Activated T-cell treated with anti-CD3 and anti-CD28 coated beads, Interleukin-2, amount 50 U/mL, for 4 hours (primary cell): ENCODE results near the gene P3H2. TPM values are rescaled to one million over a fixed set of nuclear protein-coding genes. Genes with fewer than 3 reads are reported as not detected.

Experiments
- ATAC-seq, 2 donors: fragments of 200-7000 bp; cut with Tn5 transposase; one replicate each; pipeline ENCODE4 v1.10.0; 2021
- DNase-seq: peaks from one replicate; pipeline ENCODE4 v3.0.0-alpha.2; 2020
- H3K27me3 Mint-ChIP-seq: one replicate; pipeline ENCODE4 v1.8.0; 2021; ENCODE audit warnings: low read depth, mixed read lengths
- H3K36me3 Mint-ChIP-seq: one replicate; pipeline ENCODE4 v1.8.0; 2022; ENCODE audit warnings: mixed read lengths; ENCODE audit not compliant: insufficient read depth
- H3K4me1 Mint-ChIP-seq: one replicate; pipeline ENCODE4 v1.8.0; 2021; ENCODE audit warnings: low read depth, mixed read lengths
- H3K4me3 Mint-ChIP-seq: one replicate; pipeline ENCODE4 v1.8.0; 2021; ENCODE audit warnings: mild to moderate bottlenecking, moderate library complexity, mixed read lengths
- H3K9me3 Mint-ChIP-seq: one replicate; pipeline ENCODE4 v1.8.0; 2021; ENCODE audit warnings: mixed read lengths
- total RNA-seq, 3 donors: library from RNA; stranded (reverse); gene quantifications; one replicate each; pipeline ENCODE4 v1.2.1, GENCODE V29; 2021

The P3H2 gene
- total RNA-seq, 3 donors from 2014 or later: 0.13 to 0.40 (median 0.19) TPM

DNA sequence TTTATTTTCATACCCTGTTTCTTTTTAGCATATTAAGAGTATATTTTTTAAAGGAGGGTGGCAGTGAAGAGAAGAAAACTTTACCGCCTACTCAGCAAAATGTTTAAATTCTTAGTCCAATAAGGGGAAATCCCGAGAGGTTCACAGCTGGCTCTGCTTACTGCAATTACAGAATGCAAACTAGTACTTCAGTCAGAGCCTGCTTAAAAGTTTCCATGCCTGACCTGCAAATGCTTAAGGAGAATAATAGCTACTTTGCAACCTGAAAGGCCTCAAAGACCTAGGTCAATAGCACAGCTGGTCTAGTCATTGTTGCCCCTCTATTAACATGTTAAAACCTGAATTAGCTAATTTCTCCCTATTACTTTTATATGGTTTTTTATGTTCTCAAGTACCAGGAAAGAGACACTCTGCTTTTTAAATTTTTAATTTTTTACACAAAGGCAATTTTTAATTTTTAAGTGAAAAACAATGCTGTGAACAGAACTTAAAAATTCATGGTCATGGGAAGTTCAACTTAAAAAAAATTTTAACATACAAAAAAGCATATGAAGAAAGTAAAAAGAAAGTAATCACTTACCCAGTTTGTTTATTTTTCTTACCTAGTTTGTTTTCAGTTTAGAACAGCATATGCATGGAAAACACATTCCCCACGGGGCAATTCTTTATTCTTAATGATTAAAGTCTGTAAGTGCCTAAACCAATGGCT is 79.2 kb downstream of the P3H2 start:
- DNase-seq (no peak), ATAC-seq (no peak)
- Mint-ChIP-seq H3K9me3 (no peaks in the 10 kb centered on the region), H3K4me1 (no peaks in the 10 kb centered on the region), H3K27me3 (peaks cover 16% of the 10 kb centered on the region), H3K36me3 (no peaks in the 10 kb centered on the region), H3K4me3 (no peak overlapping the region)

DNA sequence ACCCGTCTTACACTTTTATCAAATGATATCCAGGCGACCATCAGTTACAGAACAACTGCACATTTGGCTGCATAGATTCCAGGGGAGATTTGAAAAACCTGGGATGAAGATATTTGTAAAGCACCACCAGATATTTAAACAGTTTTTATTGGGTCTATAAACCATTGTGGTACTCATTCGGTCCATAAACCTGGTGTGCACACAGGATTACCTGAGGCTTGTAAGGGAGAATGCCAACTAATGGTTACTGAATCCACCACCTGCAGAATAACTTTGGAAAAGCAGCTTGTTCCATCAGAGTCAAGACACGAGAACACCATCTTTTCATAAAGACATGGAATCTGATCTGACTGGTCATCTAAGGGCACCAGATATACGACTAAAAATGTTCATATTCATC is 80.6 kb downstream of the P3H2 start:
- H3K36me3 Mint-ChIP-seq: no peaks in the 10 kb centered on the region
- no peaks in the 10 kb centered on the region for H3K9me3 Mint-ChIP-seq
- H3K27me3 Mint-ChIP-seq: peaks cover 17% of the 10 kb centered on the region

DNA sequence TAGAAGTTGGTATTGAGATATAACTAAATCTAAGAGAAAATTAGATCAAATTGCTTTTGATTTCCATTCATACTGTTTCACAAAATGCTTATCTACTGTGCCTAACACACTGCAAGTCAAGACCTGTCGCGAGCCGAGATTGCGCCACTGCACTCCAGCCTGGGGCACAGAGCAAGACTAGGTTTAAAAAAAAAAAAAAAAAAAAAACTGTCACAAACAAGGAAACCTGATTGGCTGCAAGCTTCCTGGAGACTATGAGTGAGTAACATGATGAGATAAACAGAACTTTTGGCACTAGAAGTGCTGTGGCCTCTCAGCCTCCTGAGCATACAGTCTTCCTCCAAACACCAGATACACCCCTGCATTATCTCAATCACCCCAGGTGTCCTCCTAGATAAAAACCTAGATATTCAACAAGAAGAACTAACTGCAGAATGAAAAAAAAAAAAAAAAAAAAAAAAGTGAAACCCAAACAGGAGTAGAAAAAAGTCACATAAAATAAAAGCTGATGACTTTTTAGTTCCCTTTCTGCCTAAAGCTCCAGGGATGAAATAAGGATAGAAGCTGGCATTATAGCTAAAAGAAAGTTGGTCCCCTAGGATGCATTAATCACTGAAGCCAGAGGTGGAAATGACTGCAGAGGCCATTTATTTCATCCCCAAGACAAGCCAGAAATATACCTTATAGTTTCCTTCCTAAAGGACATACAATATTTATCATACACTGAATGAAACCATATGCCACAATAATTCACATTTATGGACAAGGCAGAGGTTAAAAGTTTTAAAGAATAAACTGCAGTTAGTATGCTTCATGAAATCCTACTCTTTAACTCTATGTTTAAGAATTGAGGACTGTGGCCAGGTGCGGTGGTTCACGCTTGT is 82.4 kb downstream of the P3H2 start:
- DNase-seq (no peak), ATAC-seq (no peak)
- Mint-ChIP-seq H3K4me3 (no peak overlapping the region), H3K36me3 (no peaks in the 10 kb centered on the region), H3K27me3 (peaks cover 14% of the 10 kb centered on the region), H3K4me1 (no peaks in the 10 kb centered on the region), H3K9me3 (no peaks in the 10 kb centered on the region)

More for the DNA sequence above, 80.6 kb downstream of the P3H2 start:
- Mint-ChIP-seq H3K4me1 (no peaks in the 10 kb centered on the region), H3K4me3 (no peak overlapping the region)
- no peak for ATAC-seq
- DNase-seq: no peak

DNA sequence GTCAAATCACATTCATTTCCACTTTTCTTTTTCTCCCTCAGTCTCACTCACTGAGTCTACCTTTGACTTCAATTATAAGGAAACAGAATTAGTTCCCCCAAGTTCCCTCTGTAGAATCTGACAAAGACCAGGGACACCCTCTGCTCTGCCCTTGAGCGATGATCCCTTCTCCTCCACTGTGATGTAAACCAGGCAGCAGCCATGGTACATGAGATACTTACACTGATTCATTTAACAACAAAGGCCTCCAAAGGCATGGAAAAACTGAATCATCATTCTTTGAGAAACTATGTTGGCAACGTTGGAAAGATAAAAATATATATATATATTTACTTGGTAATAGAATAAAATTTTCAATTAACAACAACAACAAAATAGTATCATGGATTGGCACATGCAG is 84.1 kb downstream of the P3H2 start:
- DNase-seq (no peak), ATAC-seq (no peak)
- no peak overlapping the region for H3K4me3 Mint-ChIP-seq
- no peaks in the 10 kb centered on the region for H3K4me1 Mint-ChIP-seq
- H3K9me3 Mint-ChIP-seq: no peaks in the 10 kb centered on the region
- H3K27me3 Mint-ChIP-seq: peaks cover 15% of the 10 kb centered on the region
- H3K36me3 Mint-ChIP-seq: no peaks in the 10 kb centered on the region

DNA sequence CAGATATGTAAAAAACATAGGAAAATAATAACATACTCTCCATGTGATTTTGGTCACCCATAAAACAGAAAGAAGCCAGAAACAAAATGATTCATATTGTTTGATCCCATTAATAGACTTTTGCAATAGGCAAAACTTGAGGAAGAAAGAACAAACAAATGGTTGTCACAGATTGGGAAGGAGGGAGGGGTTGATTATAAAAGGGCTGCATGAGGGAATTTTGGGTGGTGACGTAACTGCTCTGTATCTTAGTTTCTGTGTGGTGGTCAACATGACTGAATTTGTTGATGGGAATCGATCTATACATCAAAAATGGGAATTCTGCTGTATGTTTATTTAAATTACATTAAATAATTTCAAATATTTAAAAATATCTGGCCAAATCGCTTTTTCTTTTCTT is 86.3 kb downstream of the P3H2 start:
- Mint-ChIP-seq H3K4me1 (no peaks in the 10 kb centered on the region), H3K36me3 (no peaks in the 10 kb centered on the region), H3K9me3 (no peaks in the 10 kb centered on the region), H3K4me3 (no peak overlapping the region), H3K27me3 (peaks cover 18% of the 10 kb centered on the region)
- DNase-seq (no peak), ATAC-seq (no peak)

DNA sequence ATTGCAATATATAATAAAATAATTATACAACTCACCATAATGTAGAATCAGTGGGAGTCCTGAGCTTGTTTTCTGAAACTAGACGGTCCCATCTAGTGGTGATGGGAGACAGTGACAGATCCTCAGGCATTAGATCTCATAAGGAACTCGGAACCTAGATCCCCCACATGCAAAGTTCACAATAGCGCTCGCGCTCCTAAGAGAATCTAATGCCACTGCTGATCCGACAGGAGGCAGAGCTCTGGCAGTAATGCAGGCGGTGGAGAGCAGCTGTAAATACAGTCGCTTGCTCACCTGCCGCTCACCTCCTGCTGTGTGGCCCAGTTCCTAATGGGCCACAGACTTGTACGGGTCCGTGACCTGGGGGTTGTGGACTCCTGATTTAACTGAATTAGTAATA is 87.8 kb downstream of the P3H2 start:
- no peaks in the 10 kb centered on the region for H3K36me3 Mint-ChIP-seq
- H3K27me3 Mint-ChIP-seq: peaks cover 22% of the 10 kb centered on the region
- no peak overlapping the region for H3K4me3 Mint-ChIP-seq
- no peaks in the 10 kb centered on the region for H3K4me1 Mint-ChIP-seq
- ATAC-seq (no peak), DNase-seq (no peak)
- no peaks in the 10 kb centered on the region for H3K9me3 Mint-ChIP-seq

DNA sequence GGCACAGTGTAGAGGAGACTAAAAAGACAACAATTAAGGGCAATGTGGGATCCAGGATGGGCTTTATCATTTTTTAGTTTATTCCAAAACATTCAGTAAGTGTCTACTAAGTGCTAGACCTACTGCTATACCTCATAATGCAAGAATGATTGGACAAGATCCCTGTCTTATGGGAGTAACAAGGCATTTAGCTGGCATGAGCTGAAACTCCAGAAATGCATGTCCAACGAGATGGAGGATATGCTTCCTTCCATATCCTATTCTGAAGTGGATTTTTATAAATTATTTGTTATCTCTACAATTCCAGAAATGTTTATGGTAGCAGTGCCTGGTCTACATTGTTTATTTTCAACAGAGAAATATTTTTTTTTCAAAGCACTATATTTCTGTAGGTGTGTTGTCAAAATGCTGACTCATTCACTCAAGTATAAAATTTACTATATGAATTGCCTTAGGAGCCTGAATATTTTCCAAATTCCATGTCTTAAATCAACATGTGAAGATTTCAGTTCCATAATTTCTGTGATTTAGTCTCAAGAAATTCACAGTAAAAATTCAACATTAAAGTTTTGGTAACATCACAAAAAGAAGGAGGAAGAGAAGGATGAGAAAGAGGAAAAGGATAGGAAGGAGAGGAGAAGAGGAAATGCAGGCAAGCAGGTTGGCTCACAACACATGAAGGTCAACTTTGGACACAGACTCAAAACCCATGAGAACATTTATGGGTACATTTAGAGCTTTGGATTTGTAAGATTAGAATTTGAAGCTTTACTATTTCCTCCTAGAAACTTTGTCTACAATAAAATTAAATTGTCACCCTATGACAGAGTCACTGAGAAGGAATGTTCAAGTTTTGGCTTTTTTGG is 88.6 kb downstream of the P3H2 start:
- Mint-ChIP-seq H3K4me1 (no peaks in the 10 kb centered on the region), H3K4me3 (no peak overlapping the region), H3K27me3 (peaks cover 21% of the 10 kb centered on the region), H3K36me3 (no peaks in the 10 kb centered on the region), H3K9me3 (no peaks in the 10 kb centered on the region)
- DNase-seq (no peak), ATAC-seq (no peak)

DNA sequence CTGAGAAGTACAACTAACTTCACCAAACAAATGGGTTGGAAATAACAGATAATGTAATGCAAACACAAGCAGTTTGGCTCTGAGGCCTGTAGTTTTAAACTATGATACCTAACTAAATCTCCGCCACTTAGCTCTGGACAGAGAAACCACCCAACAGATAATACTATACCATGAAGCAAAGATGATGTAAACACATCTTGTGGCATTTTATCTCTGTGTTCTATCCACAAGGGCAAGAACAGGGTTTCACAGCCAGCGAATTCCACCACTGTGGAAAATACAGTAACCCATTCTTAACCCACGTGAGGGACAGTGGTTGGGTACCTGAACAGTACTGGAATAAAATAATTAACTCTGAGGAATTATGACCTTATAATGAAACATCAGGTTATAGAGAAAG is 93.6 kb downstream of the P3H2 start:
- H3K36me3 Mint-ChIP-seq: no peaks in the 10 kb centered on the region

DNA sequence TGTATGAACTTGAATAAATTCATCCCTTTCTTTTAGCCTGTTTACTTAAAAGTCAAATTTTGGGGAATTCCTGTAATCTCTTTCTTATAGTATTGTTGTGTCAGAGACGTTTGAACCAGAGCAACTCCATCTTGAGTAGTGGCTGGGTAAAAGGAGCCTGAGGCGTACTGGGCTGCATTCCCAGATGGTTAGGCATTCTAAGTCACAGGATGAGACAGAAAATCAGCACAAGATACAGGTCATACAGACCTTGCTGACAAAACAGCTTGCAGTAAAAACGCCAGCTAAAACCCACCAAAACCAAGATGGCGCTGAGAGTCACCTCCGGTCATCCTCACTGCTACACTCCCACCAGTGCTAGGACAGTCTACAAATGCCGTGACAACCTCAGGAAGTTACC is 94.5 kb downstream of the P3H2 start:
- Mint-ChIP-seq H3K36me3 (no peaks in the 10 kb centered on the region), H3K4me3 (no peak overlapping the region), H3K9me3 (no peaks in the 10 kb centered on the region), H3K4me1 (no peaks in the 10 kb centered on the region), H3K27me3 (peaks cover 16% of the 10 kb centered on the region)
- ATAC-seq (no peak), DNase-seq (no peak)

More for the DNA sequence above, 93.6 kb downstream of the P3H2 start:
- Mint-ChIP-seq H3K9me3 (no peaks in the 10 kb centered on the region), H3K27me3 (peaks cover 13% of the 10 kb centered on the region), H3K4me1 (no peaks in the 10 kb centered on the region), H3K4me3 (no peak overlapping the region)
- ATAC-seq (no peak), DNase-seq (no peak)

DNA sequence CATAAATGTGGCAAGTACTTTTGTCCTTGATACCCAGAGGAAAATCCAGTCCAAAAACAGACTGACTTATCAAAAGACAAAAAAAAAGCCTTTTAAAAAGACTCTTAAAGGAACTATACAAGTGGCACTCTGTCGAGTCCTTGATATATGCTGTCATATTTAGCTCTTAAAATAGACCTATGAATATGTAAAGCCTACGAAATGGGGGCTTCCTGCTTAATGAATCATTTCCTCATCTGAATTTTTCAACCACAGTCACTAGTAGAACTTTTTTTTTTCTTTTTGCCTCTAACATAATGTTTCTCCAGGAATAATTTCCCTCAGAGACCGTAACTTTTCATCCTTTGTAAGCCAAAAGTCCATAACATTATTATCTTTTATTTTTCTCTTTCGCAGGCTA is 95.8 kb downstream of the P3H2 start:
- ATAC-seq (peak in 1 of 2 donors; percentile 53), DNase-seq (no peak)
- Mint-ChIP-seq H3K4me1 (no peaks in the 10 kb centered on the region), H3K27me3 (peaks cover 17% of the 10 kb centered on the region), H3K36me3 (no peaks in the 10 kb centered on the region), H3K4me3 (no peak overlapping the region), H3K9me3 (no peaks in the 10 kb centered on the region)

DNA sequence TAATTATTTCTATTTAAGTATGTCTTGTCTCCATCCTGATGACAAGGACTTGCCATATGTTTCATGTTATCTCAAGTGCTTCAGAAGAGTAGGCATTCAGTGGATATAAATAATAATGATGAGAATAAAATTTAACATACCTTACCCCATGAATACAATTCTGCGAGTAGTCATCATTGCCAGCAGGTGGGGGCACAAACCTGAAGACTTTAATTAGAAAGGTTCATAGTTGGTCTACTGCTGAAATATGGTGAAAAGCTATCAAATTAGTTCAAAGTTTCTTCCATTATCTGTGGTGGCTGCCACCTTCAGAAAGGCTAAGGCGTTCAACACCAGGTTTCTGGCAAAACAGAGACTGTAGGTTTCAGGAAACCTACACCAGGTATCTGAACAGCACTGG is 100.9 kb downstream of the P3H2 start:
- ATAC-seq (no peak), DNase-seq (no peak)
- no peaks in the 10 kb centered on the region for H3K4me1 Mint-ChIP-seq
- H3K4me3 Mint-ChIP-seq: no peak overlapping the region
- H3K27me3 Mint-ChIP-seq: peaks cover 20% of the 10 kb centered on the region
- H3K36me3 Mint-ChIP-seq: no peaks in the 10 kb centered on the region
- no peaks in the 10 kb centered on the region for H3K9me3 Mint-ChIP-seq

DNA sequence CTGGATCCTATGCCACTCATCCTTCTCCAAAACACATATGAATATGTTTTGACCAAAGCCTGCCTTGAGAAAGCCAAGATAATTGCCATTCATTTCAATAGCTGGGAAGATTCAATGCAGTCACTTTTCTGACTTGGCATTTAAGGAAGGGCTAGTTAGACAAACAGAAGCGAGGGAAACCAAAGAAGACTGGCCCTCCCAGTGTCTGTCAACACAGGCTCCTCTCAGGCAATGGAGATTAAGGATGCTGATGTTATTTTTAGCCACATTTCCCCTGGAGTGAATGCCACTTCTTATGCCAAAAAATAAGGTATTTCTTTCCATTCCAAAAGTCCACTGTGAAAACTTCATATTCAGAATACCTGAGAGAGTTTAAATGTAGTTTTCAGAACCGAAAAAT is 101.7 kb downstream of the P3H2 start:
- H3K4me1 Mint-ChIP-seq: no peaks in the 10 kb centered on the region
- H3K27me3 Mint-ChIP-seq: peaks cover 24% of the 10 kb centered on the region
- no peak for DNase-seq
- no peaks in the 10 kb centered on the region for H3K9me3 Mint-ChIP-seq
- H3K36me3 Mint-ChIP-seq: no peaks in the 10 kb centered on the region
- no peak for ATAC-seq
- no peak overlapping the region for H3K4me3 Mint-ChIP-seq

DNA sequence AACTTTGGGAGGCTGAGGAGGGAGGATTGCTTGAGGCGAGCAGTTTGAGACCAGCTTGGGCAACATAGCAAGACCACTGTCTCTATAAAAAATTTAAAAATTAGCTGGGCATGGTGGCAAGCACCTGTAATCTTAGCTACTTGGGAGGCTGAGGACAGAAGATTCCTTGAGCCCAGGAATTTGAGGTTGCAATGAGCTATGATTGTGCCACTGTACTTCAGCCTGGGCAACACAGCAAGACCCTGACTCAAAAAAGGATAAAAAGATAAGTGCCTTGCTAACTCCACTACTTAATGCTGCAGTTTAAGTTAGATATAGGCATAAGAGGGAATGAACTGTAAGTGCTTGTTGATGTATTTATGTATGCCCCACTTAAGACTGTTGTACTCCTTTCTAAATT is 102.2 kb downstream of the P3H2 start:
- ATAC-seq (no peak), DNase-seq (no peak)
- Mint-ChIP-seq H3K9me3 (no peaks in the 10 kb centered on the region), H3K36me3 (no peaks in the 10 kb centered on the region), H3K27me3 (peaks cover 26% of the 10 kb centered on the region), H3K4me3 (no peak overlapping the region), H3K4me1 (no peaks in the 10 kb centered on the region)

DNA sequence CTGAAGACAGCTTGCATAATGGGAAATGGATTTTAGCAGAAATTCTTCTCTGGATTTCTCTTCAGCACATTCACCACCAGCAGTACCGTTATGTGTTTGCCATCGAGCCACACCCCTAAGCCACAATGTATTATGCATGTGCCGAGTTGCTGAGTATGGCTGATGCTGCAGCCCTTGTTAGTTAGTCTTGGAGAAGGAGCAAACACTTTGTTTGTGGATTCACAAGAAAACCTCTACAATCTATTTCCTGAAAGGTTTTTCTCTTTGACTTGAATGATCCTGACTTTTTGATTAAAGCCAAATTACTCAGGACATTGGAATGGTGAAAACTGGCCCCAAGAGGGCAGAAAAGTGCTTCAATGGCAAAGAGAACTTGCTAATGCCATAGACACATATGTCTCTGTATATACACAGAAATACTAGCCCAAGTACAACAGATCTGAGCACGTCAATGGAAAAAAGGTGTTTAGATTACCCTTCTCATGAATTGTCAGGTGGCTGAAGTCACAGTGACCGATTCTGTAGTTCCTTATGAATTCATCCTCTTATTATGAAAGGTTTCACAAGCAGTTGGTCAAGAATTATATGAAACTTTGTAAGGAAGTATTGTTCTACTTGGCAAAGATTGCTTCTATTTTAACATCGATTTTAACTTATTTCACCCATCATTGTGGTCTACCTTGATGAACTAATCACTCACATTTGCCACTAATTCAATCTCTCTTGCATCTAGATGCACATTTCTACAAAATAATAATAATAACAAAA is 103.0 kb downstream of the P3H2 start:
- Mint-ChIP-seq H3K4me3 (no peak overlapping the region), H3K27me3 (peaks cover 26% of the 10 kb centered on the region), H3K9me3 (no peaks in the 10 kb centered on the region)

More for the DNA sequence above, 103.0 kb downstream of the P3H2 start:
- Mint-ChIP-seq H3K36me3 (no peaks in the 10 kb centered on the region), H3K4me1 (no peaks in the 10 kb centered on the region)
- DNase-seq: no peak
- no peak for ATAC-seq
